IMR-90 (cell line): ENCODE measurements around the gene TLR3. TPM values are rescaled to one million over a fixed set of nuclear protein-coding genes. Genes with fewer than 3 reads are reported as not detected.

Experiments
- ATAC-seq: fragments of 200-7000 bp; cut with Tn5 transposase; 2 replicates; pipeline ENCODE4 v1.9.1; 2020; ENCODE audit warnings: low read depth, mild to moderate bottlenecking, moderate library complexity
- BruUV-seq: library from RNA; stranded (reverse); fragments of 400-500 nt; replicated peaks from 2 replicates; lab custom pipeline; 2021; lab: Mats Ljungman, UMichigan
- CTCF ChIA-PET: fragments of 300-600 bp; formaldehyde crosslinking; extraction: SDS; loops from one replicate; lab custom pipeline; 2021; ENCODE audit warnings: antibody characterized with exemption; lab: Yijun Ruan, JAX
- POLR2A ChIA-PET: fragments of 300-600 bp; sonication (Branson Sonifier 250); formaldehyde crosslinking; loops from one replicate; lab custom pipeline; 2022; ENCODE audit warnings: antibody characterized with exemption; ENCODE audit not compliant: unreplicated experiment; lab: Charles Lee
- DNase-seq: peaks from one replicate; pipeline ENCODE4 v3.0.0; 2013
- H2AFZ ChIP-seq: replicated peaks from 2 replicates; pipeline ENCODE3; 2013; ENCODE audit warnings: low read length, mild to moderate bottlenecking; ENCODE audit not compliant: poor library complexity
- H2AK5ac ChIP-seq: 2 replicates; pipeline ENCODE4 v1.6.1; 2013; ENCODE audit warnings: low read depth, low read length, inconsistent platforms
- H2AK9ac ChIP-seq: replicated peaks from 2 replicates; pipeline ENCODE3; 2013; ENCODE audit warnings: mild to moderate bottlenecking, low read depth, low read length, moderate library complexity; ENCODE audit not compliant: poor library complexity
- H2BK120ac ChIP-seq: 2 replicates; pipeline ENCODE4 v1.6.1; 2013; ENCODE audit warnings: low read depth, low read length, inconsistent platforms
- H2BK15ac ChIP-seq: 3 replicates; pipeline ENCODE4 v1.6.1; 2013; ENCODE audit warnings: low read depth, low read length, inconsistent platforms
- H2BK20ac ChIP-seq: 2 replicates; pipeline ENCODE4 v1.6.1; 2013; ENCODE audit warnings: low read depth, mild to moderate bottlenecking, inconsistent platforms, low read length, moderate library complexity
- H2BK5ac ChIP-seq: 2 replicates; pipeline ENCODE4 v1.6.1; 2013; ENCODE audit warnings: mild to moderate bottlenecking, low read depth, low read length, inconsistent platforms; ENCODE audit not compliant: poor library complexity, severe bottlenecking
- H3K14ac ChIP-seq: replicated peaks from 2 replicates; pipeline ENCODE4 v1.6.1; 2013; ENCODE audit warnings: low read depth, low read length, inconsistent platforms
- H3K18ac ChIP-seq: 2 replicates; pipeline ENCODE4 v1.6.1; 2013; ENCODE audit warnings: low read depth, low read length, control low read depth
- H3K23ac ChIP-seq: 2 replicates; pipeline ENCODE4 v1.6.1; 2013; ENCODE audit warnings: low read depth, low read length, inconsistent platforms
- H3K27ac ChIP-seq: 2 replicates; pipeline ENCODE4 v1.5.1; 2013; ENCODE audit warnings: mild to moderate bottlenecking, control low read depth, low read length; ENCODE audit not compliant: insufficient read depth
- H3K27me3 ChIP-seq: 2 replicates; pipeline ENCODE4 v1.6.1; 2013; ENCODE audit warnings: low read length; ENCODE audit not compliant: control insufficient read depth, insufficient read depth
- H3K36me3 ChIP-seq: 2 replicates; pipeline ENCODE4 v1.6.1; 2013; ENCODE audit warnings: low read length, mixed read lengths; ENCODE audit not compliant: control insufficient read depth, insufficient read depth
- H3K4ac ChIP-seq: 2 replicates; pipeline ENCODE4 v1.6.1; 2013; ENCODE audit warnings: low read depth, low read length, inconsistent platforms
- H3K4me1 ChIP-seq: 2 replicates; pipeline ENCODE4 v1.6.1; 2013; ENCODE audit warnings: low read length, mixed read lengths; ENCODE audit not compliant: control insufficient read depth, insufficient read depth
- H3K4me2 ChIP-seq: 2 replicates; pipeline ENCODE4 v1.6.1; 2013; ENCODE audit warnings: low read depth, mild to moderate bottlenecking, control low read depth, low read length, moderate library complexity
- H3K4me3 ChIP-seq: 2 replicates; pipeline ENCODE4 v1.5.1; 2013; ENCODE audit warnings: low read depth, mild to moderate bottlenecking, control low read depth, low read length, moderate library complexity; ENCODE audit not compliant: insufficient read depth
- H3K56ac ChIP-seq: 2 replicates; pipeline ENCODE4 v1.6.1; 2013; ENCODE audit warnings: low read length, inconsistent platforms; ENCODE audit not compliant: insufficient read depth; ENCODE audit errors: extremely low read depth
- H3K79me1 ChIP-seq, 2 experiments: 2 replicates each; pipeline ENCODE4 v1.6.1; 2013; ENCODE audit warnings: low read length in 2 of 2, inconsistent platforms in 1 of 2, low read depth in 1 of 2
- H3K9ac ChIP-seq: 2 replicates; pipeline ENCODE4 v1.6.1; 2013; ENCODE audit warnings: low read depth, low read length, control low read depth
- H3K9me1 ChIP-seq: 2 replicates; pipeline ENCODE4 v1.6.1; 2013; ENCODE audit warnings: low read length, inconsistent platforms; ENCODE audit not compliant: insufficient read depth
- H3K9me3 ChIP-seq: 2 replicates; pipeline ENCODE4 v1.6.1; 2013; ENCODE audit warnings: low read length; ENCODE audit not compliant: control insufficient read depth, insufficient read depth
- H4K20me1 ChIP-seq: 2 replicates; pipeline ENCODE4 v1.6.1; 2013; ENCODE audit warnings: low read length, inconsistent platforms; ENCODE audit not compliant: insufficient read depth
- H4K5ac ChIP-seq: 2 replicates; pipeline ENCODE4 v1.6.1; 2013; ENCODE audit warnings: mild to moderate bottlenecking, low read depth, low read length, control low read depth
- H4K8ac ChIP-seq, 2 experiments: 2 replicates each; pipeline ENCODE4 v1.6.1; 2013; ENCODE audit warnings: low read depth in 2 of 2, low read length in 2 of 2, control low read depth in 1 of 2, inconsistent platforms in 1 of 2
- H4K91ac ChIP-seq: 2 replicates; pipeline ENCODE4 v1.6.1; 2013; ENCODE audit warnings: low read depth, low read length, inconsistent platforms; ENCODE audit not compliant: insufficient read depth
- CEBPB ChIP-seq: IDR thresholded peaks from 2 replicates; pipeline ENCODE4 v1.6.1; 2012; ENCODE audit warnings: low read depth, low read length, improper control_type of control experiment
- CHD1 ChIP-seq: IDR thresholded peaks from 2 replicates; pipeline ENCODE4 v1.6.1; 2012; ENCODE audit warnings: low read depth, low read length, improper control_type of control experiment
- FOS ChIP-seq: fragments of 150-350 bp; IDR thresholded peaks from 2 replicates; pipeline ENCODE4 v1.6.1; 2016; ENCODE audit warnings: low read depth, low read length
- MAFK ChIP-seq: IDR thresholded peaks from 2 replicates; pipeline ENCODE4 v1.6.1; 2012; ENCODE audit warnings: low read depth, low read length, improper control_type of control experiment
- MAZ ChIP-seq: IDR thresholded peaks from 2 replicates; pipeline ENCODE4 v1.6.1; 2012; ENCODE audit warnings: low read depth, mild to moderate bottlenecking, low read length, improper control_type of control experiment, moderate library complexity, borderline replicate concordance
- MXI1 ChIP-seq: IDR thresholded peaks from 2 replicates; pipeline ENCODE4 v1.6.1; 2012; ENCODE audit warnings: low read depth, mild to moderate bottlenecking, low read length, moderate library complexity, borderline replicate concordance
- NFE2L2 ChIP-seq: fragments of 150-350 bp; IDR thresholded peaks from 2 replicates; pipeline ENCODE4 v1.6.1; 2016; ENCODE audit warnings: low read depth, mild to moderate bottlenecking, low read length
- RAD21 ChIP-seq: IDR thresholded peaks from 2 replicates; pipeline ENCODE4 v1.6.1; 2012; ENCODE audit warnings: low read length, improper control_type of control experiment
- RCOR1 ChIP-seq: IDR thresholded peaks from 2 replicates; pipeline ENCODE4 v1.6.1; 2012; ENCODE audit warnings: mild to moderate bottlenecking, low read length, improper control_type of control experiment; ENCODE audit not compliant: insufficient replicate concordance
- RFX5 ChIP-seq: IDR thresholded peaks from 2 replicates; pipeline ENCODE4 v1.8.0; 2012; ENCODE audit warnings: low read depth, mild to moderate bottlenecking, low read length, moderate library complexity
- SMC3 ChIP-seq: fragments of 150-350 bp; IDR thresholded peaks from 2 replicates; pipeline ENCODE4 v1.6.1; 2016; ENCODE audit warnings: low read depth, mild to moderate bottlenecking, antibody characterized with exemption, low read length, moderate library complexity
- WGBS, 2 experiments: methylation state at CpG; one replicate each; pipeline versions ENCODE4 v1.1.5 to v1.1.7; 2013; ENCODE audit warnings: missing lambda C conversion rate in 2 of 2; ENCODE audit not compliant: insufficient read length in 1 of 2; ENCODE audit errors: extremely low coverage in 2 of 2; 5-methylcytosine and 5-hydroxymethylcytosine counted together
- dilution Hi-C: fragments of 300-500 bp; cut with HindIII; formaldehyde crosslinking; loops from one replicate; pipeline ENCODE4 v1.14.3; 2018; ENCODE audit warnings: low sequenced_read_pairs; ENCODE audit not compliant: unreplicated experiment
- in situ Hi-C: fragments of 300-500 bp; cut with MboI; formaldehyde crosslinking; loops from 3 replicates; pipeline ENCODE4 v1.14.3; 2019; ENCODE audit warnings: low sequenced_read_pairs, inconsistent platforms, mixed read lengths
- intact Hi-C: fragments of 100-400 bp; cut with micrococcal nuclease; formaldehyde crosslinking; loops from 2 replicates; pipeline ENCODE4 v1.10.0; 2022
- polyA plus RNA-seq, 3 experiments: library from polyadenylated mRNA; depleted of rRNA; stranded (reverse); fragments of >200 nt; gene quantifications; 2 replicates each; pipeline ENCODE4 v1.2.3, GENCODE V29; 2012; ENCODE audit warnings: low replicate concordance in 1 of 3
- total RNA-seq: library from RNA; depleted of rRNA; stranded (reverse); fragments of >200 nt; gene quantifications from 2 replicates; pipeline ENCODE4 v1.2.3, GENCODE V29; 2012
- TF ChIP-seq, protein P1 (sequence below): fragments of 150-350 bp; IDR thresholded peaks from 2 replicates; pipeline ENCODE4 v1.6.1; 2016; ENCODE audit warnings: low read depth, mild to moderate bottlenecking, low read length, moderate library complexity, borderline replicate concordance
- TF ChIP-seq, protein P2 (sequence below): conservative IDR thresholded peaks from 2 replicates; pipeline ENCODE4 v1.5.1; 2012; ENCODE audit warnings: mild to moderate bottlenecking, low read depth, low read length, improper control_type of control experiment
- TF ChIP-seq, protein P3 (sequence below): fragments of 150-350 bp; IDR thresholded peaks from 2 replicates; pipeline ENCODE4 v1.6.1; 2017; ENCODE audit warnings: mild to moderate bottlenecking, antibody characterized with exemption, low read length, low read depth

TLR3 gene
- total and polyA plus RNA-seq, 2 of the 4 experiments (the other 2 are of a cell fraction) = 0.12 to 0.36 TPM

DNA sequence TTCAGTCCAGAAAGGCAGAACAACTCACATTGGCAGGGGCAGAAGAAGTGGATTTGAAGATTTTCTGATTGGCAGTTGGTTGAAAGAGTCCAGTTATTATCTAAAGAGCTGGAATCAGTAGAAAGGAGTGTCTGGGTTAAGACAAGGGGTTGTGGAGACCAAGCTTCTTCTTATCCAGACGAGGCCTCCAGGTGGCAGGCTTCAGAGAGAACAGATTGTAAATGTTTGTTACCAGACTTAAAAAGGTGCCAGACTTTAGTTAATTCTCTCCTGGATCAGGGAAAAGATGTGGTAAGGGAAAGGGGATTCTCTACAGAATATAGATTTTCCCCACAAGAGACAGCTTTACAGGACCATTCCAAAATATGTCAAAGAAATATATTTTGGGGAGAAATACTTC is 36.7 kb upstream of the TLR3 start:
- intact Hi-C loops = loop anchor here (10.0 kb wide), 2 partner anchors 103 to 997 kb away; no protein-coding TSS in a partner anchor
- TF ChIP-seq RFX5 (no peak), MAZ (no peak), MXI1 (no peak), FOS (no peak), NFE2L2 (no peak), CEBPB (no peak), MAFK (no peak), SMC3 (no peak), RCOR1 (no peak), CHD1 (no peak), RAD21 (no peak)
- TF ChIP-seq, protein P1, sequence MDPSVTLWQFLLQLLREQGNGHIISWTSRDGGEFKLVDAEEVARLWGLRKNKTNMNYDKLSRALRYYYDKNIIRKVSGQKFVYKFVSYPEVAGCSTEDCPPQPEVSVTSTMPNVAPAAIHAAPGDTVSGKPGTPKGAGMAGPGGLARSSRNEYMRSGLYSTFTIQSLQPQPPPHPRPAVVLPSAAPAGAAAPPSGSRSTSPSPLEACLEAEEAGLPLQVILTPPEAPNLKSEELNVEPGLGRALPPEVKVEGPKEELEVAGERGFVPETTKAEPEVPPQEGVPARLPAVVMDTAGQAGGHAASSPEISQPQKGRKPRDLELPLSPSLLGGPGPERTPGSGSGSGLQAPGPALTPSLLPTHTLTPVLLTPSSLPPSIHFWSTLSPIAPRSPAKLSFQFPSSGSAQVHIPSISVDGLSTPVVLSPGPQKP = no peak
- TF ChIP-seq, protein P2, sequence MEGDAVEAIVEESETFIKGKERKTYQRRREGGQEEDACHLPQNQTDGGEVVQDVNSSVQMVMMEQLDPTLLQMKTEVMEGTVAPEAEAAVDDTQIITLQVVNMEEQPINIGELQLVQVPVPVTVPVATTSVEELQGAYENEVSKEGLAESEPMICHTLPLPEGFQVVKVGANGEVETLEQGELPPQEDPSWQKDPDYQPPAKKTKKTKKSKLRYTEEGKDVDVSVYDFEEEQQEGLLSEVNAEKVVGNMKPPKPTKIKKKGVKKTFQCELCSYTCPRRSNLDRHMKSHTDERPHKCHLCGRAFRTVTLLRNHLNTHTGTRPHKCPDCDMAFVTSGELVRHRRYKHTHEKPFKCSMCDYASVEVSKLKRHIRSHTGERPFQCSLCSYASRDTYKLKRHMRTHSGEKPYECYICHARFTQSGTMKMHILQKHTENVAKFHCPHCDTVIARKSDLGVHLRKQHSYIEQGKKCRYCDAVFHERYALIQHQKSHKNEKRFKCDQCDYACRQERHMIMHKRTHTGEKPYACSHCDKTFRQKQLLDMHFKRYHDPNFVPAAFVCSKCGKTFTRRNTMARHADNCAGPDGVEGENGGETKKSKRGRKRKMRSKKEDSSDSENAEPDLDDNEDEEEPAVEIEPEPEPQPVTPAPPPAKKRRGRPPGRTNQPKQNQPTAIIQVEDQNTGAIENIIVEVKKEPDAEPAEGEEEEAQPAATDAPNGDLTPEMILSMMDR = no peak
- TF ChIP-seq, protein P3, sequence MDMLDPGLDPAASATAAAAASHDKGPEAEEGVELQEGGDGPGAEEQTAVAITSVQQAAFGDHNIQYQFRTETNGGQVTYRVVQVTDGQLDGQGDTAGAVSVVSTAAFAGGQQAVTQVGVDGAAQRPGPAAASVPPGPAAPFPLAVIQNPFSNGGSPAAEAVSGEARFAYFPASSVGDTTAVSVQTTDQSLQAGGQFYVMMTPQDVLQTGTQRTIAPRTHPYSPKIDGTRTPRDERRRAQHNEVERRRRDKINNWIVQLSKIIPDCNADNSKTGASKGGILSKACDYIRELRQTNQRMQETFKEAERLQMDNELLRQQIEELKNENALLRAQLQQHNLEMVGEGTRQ = no peak
- no CpG with 5 or more reads among the region's 1 CpG for WGBS, 2 experiments

More for the DNA sequence above, 36.7 kb upstream of the TLR3 start:
- ATAC-seq = no peak
- H4K20me1 ChIP-seq = no peaks in the 10 kb centered on the region
- H3K56ac ChIP-seq = no peak overlapping the region
- H2AK9ac ChIP-seq = no peak overlapping the region
- H2BK15ac ChIP-seq = no peak overlapping the region
- H3K79me1 ChIP-seq = no peaks in the 10 kb centered on the region
- H3K23ac ChIP-seq = no peak overlapping the region
- H4K5ac ChIP-seq = no peak overlapping the region
- no peak overlapping the region for H2BK120ac ChIP-seq
- H3K4me2 ChIP-seq = no peak overlapping the region
- no peaks in the 10 kb centered on the region for H3K9me1 ChIP-seq
- H2AK5ac ChIP-seq = no peak overlapping the region
- H3K4ac ChIP-seq = no peak overlapping the region
- no peak overlapping the region for H3K9ac ChIP-seq
- no peaks in the 10 kb centered on the region for H3K36me3 ChIP-seq
- in situ Hi-C loops (loop anchor here (25.0 kb wide), 2 partner anchors 545 to 845 kb away; no protein-coding TSS in a partner anchor), dilution Hi-C loops (no loop called here)
- ChIA-PET CTCF (no interaction called here), POLR2A (no interaction called here)
- no peak overlapping the region for H2AFZ ChIP-seq
- no peaks in the 10 kb centered on the region for H3K4me1 ChIP-seq
- H3K4me3 ChIP-seq = no peak overlapping the region
- H4K8ac ChIP-seq = no peak overlapping the region
- H3K9me3 ChIP-seq = peaks cover 12% of the 10 kb centered on the region
- H3K14ac ChIP-seq = no peak overlapping the region
- H3K27me3 ChIP-seq = peaks cover 23% of the 10 kb centered on the region
- no TSS peak for BruUV-seq
- no peak overlapping the region for H3K27ac ChIP-seq
- no peak overlapping the region for H2BK5ac ChIP-seq
- H3K18ac ChIP-seq = no peak overlapping the region
- no peak overlapping the region for H2BK20ac ChIP-seq
- DNase-seq = no peak
- no peak overlapping the region for H4K91ac ChIP-seq
